HT-29 (cell line): ENCODE results near the gene CLEC2B. TPM values are rescaled to one million over a fixed set of nuclear protein-coding genes. Genes with fewer than 3 reads are reported as not detected.

ENCODE experiments used
- DNase-seq: peaks from one replicate; pipeline ENCODE4 v3.0.0-alpha.2; 2015; ENCODE audit warnings: low spot score
- total RNA-seq: library from RNA; depleted of rRNA; stranded (reverse); fragments of >200 nt; shearing (Covaris generic); gene quantifications from 2 replicates; pipeline ENCODE4 v1.2.3, GENCODE V29; 2014; rRNA removed

Gene CLEC2B
- total RNA-seq, 1 experiment from 2014 or later = not detected

GRCh38 chr12:9809866-9810265 lies 59.3 kb downstream of the CLEC2B start:
- no peak for DNase-seq

- DNase-seq = no peak
Measured at GRCh38 chr12:9809338-9809737, 59.8 kb downstream of the CLEC2B start.

- DNase-seq = no peak
Measured at GRCh38 chr12:9808504-9808903, 60.6 kb downstream of the CLEC2B start.

- no peak for DNase-seq
Measured at GRCh38 chr12:9806714-9807113, 62.4 kb downstream of the CLEC2B start.

GRCh38 chr12:9805883-9806282 lies 63.3 kb downstream of the CLEC2B start:
- no peak for DNase-seq

Other genes starting within 250 kb of the CLEC2B start
- gene CLEC2D, start 199.6 kb downstream of the CLEC2B start, total RNA-seq = 0.03 and 0.37 TPM in 2 replicates
- gene CLECL1, start 136.3 kb downstream of the CLEC2B start, total RNA-seq = not detected in 2 replicates
- gene CD69, start 108.5 kb downstream of the CLEC2B start, total RNA-seq = not detected in 2 replicates
- gene KLRF1, start 41.9 kb downstream of the CLEC2B start, total RNA-seq = not detected in 2 replicates
- gene KLRF2, start 12.1 kb upstream of the CLEC2B start, total RNA-seq = not detected in 2 replicates
- gene CLEC2A, start 63.0 kb upstream of the CLEC2B start, total RNA-seq = not detected in 2 replicates
- gene CLEC12A, start 102.1 kb upstream of the CLEC2B start, total RNA-seq = not detected in 2 replicates
- not detected in 2 replicates for gene CLEC1B, start 129.8 kb upstream of the CLEC2B start, total RNA-seq
- gene CLEC12B, start 141.3 kb upstream of the CLEC2B start, total RNA-seq = not detected in 2 replicates
- gene CLEC9A, start 161.3 kb upstream of the CLEC2B start, total RNA-seq = not detected in 2 replicates
- not detected in 2 replicates for gene CLEC1A, start 229.6 kb upstream of the CLEC2B start, total RNA-seq